NK-92 treated with Interleukin-12 subunit alpha and Interleukin-12 subunit beta, amount 100 ng/mL, for 24 hours (cell line): Measurements from ENCODE around the gene DTWD2.
"Not testable (repeated sequence)": the region's sequence is repeated elsewhere in the genome, so short reads cannot be mapped to it uniquely, and the experiment has no call there.

Experiments
- DNase-seq: peaks from one replicate; lab custom pipeline; 2025; lab: John Stamatoyannopoulos, UW

The DTWD2 gene

GRCh38 chr5:118987988-118988865 lies at the start of gene DTWD2:
DTWD2 (minus strand) TSS chr5:118988547; CDS start chr5:118988511, 36 bp downstream.
- peak; percentile 79 for DNase-seq

- no peak for DNase-seq
Measured at GRCh38 chr5:119037496-119038215, 49.3 kb upstream of the DTWD2 start.

GRCh38 chr5:119036101-119036762 lies 47.9 kb upstream of the DTWD2 start:
- no peak for DNase-seq

GRCh38 chr5:119033135-119033534 lies 44.8 kb upstream of the DTWD2 start:
- DNase-seq, result no peak

GRCh38 chr5:119032656-119033055 lies 44.3 kb upstream of the DTWD2 start:
- no peak for DNase-seq

GRCh38 chr5:119031905-119032304 lies 43.6 kb upstream of the DTWD2 start:
- DNase-seq, result no peak

- DNase-seq, result no peak
Measured at GRCh38 chr5:119031011-119031886, 42.9 kb upstream of the DTWD2 start.

GRCh38 chr5:119028575-119028974 lies 40.2 kb upstream of the DTWD2 start:
- DNase-seq, result no peak

- DNase-seq, result no peak
Measured at GRCh38 chr5:119022773-119023172, 34.4 kb upstream of the DTWD2 start.

- DNase-seq, result no peak
Measured at GRCh38 chr5:119022017-119022745, 33.8 kb upstream of the DTWD2 start.

GRCh38 chr5:119021149-119021732 lies 32.9 kb upstream of the DTWD2 start:
- DNase-seq, result no peak

GRCh38 chr5:119019949-119020348 lies 31.6 kb upstream of the DTWD2 start:
- no peak for DNase-seq

GRCh38 chr5:119019501-119019900 lies 31.2 kb upstream of the DTWD2 start:
- no peak for DNase-seq

- no peak for DNase-seq
Measured at GRCh38 chr5:119017994-119018393, 29.6 kb upstream of the DTWD2 start.

- DNase-seq, result no peak
Measured at GRCh38 chr5:119016125-119016774, 27.9 kb upstream of the DTWD2 start.

GRCh38 chr5:119011186-119011585 lies 22.8 kb upstream of the DTWD2 start:
- DNase-seq, result no peak

GRCh38 chr5:119010206-119010605 lies 21.9 kb upstream of the DTWD2 start:
- DNase-seq, result no peak

GRCh38 chr5:119009131-119009530 lies 20.8 kb upstream of the DTWD2 start:
- DNase-seq, result no peak

- no peak for DNase-seq
Measured at GRCh38 chr5:118999696-119000095, 11.3 kb upstream of the DTWD2 start.

- not testable (repeated sequence) for DNase-seq
Measured at GRCh38 chr5:118998861-118999260, 10.5 kb upstream of the DTWD2 start.
